Measurements from ENCODE around the gene EML4.

DNA sequence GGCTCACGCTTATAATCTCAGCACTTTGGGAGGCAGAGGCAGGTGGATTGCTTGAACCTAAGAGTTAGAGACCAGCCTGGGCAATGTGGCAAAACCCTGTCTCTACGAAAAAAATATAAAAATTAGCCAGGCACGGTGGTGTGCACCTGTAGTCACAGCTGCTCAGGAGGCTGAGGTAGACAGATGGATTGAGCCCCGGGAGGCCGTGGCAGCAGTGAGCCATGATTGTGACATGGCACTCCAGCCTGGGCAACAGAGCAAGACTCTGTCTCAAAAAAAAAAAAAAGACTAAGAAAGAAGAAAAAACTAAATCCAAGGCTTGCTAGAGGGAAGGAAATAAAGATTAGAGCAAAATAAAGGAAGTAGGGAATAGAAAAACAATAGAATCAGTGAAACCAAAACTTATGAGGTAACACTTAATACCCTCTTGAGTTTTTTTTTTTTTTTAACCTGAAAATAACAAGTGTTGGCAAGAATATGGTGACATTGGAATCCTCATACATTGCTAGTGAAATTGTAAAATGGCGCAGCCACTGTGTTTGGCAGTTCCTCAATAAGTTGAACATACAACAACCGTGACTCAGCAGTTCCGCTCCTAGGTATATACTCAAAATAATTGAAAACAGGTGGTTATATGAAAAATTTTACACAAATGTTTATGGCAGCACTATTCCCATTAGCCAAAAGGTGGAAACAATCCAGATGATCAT lies 85.2 kb downstream of the EML4 start:
- TF ChIP-seq POLR2A (IDR thresholded peaks at IDR 0.05; ENCODE audit: low read length) (no peak), GATA1 (IDR thresholded peaks at IDR 0.05; ENCODE audit: low read depth, low read length) (no peak)
